Fibroblast of lung (primary cell): ENCODE measurements around the gene ENTPD7.

Experiments
- EZH2 ChIP-seq: IDR thresholded peaks from 2 replicates; pipeline ENCODE4 v1.5.1; 2012; ENCODE audit warnings: low read length, control low read depth, mild to moderate bottlenecking; ENCODE audit errors: missing control alignments
- TF ChIP-seq, protein P1 (sequence below), 2 donors: IDR thresholded peaks in 1 of 2; conservative IDR thresholded peaks in 1 of 2; 1 replicate in 1 of 2; 2 replicates in 1 of 2; pipeline ENCODE4 v1.5.1; 2011 to 2012; ENCODE audit warnings: low read length in 2 of 2, control low read depth in 1 of 2, inconsistent platforms in 1 of 2, low read depth in 1 of 2, mild to moderate bottlenecking in 1 of 2

DNA sequence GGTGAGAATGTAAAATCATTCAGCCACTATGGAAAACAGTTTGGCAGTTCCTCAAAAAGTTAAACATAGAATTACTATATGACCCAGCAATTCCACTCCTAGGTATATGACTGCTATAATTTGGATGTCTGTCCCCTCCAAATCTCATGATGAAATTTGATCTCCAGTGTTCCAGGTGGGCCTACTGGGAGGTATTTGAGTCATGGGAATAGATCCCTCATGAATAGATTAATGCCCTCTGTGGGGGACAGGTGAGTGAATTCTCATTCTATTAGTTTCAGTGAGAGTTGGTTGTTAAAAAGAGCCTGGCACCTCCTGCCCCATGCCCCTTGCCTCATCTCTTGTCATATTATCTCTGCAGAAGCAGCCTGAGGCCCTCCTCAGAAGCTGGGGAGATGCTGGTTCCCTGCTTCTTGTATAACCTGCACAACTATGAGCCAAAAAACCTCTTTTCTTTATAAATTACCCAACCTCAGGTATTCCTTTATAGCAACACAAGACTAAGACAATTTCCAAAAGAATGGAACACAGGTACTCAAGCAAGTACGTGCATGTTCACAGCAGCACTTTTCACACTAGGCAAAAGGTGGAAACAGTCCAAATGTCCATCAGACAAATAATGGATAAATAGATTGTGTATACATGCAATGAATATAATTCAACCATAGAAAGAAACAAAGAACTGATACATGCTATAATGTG lies 30.2 kb upstream of the ENTPD7 start:
- TF ChIP-seq, protein P1, sequence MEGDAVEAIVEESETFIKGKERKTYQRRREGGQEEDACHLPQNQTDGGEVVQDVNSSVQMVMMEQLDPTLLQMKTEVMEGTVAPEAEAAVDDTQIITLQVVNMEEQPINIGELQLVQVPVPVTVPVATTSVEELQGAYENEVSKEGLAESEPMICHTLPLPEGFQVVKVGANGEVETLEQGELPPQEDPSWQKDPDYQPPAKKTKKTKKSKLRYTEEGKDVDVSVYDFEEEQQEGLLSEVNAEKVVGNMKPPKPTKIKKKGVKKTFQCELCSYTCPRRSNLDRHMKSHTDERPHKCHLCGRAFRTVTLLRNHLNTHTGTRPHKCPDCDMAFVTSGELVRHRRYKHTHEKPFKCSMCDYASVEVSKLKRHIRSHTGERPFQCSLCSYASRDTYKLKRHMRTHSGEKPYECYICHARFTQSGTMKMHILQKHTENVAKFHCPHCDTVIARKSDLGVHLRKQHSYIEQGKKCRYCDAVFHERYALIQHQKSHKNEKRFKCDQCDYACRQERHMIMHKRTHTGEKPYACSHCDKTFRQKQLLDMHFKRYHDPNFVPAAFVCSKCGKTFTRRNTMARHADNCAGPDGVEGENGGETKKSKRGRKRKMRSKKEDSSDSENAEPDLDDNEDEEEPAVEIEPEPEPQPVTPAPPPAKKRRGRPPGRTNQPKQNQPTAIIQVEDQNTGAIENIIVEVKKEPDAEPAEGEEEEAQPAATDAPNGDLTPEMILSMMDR (conservative IDR thresholded peaks at IDR 0.05 in 1 of 2, IDR thresholded peaks at IDR 0.05 in 1 of 2; ENCODE audit: low read depth in 1 of 2, low read length in 2 of 2): no peak
- no peak for TF ChIP-seq EZH2
